Transverse colon (tissue), 4 donors: ENCODE results near the gene OR4E1. TPM values are rescaled to one million over a fixed set of nuclear protein-coding genes. Genes with fewer than 3 reads are reported as not detected.

Experiments
- DNase-seq: peaks from one replicate; pipeline ENCODE4 v3.0.0-alpha.2; 2019
- H3K27ac ChIP-seq, 4 donors: fragments of 200-600 bp; sonication (generic); 2 replicates each; pipeline ENCODE4 v1.5.1; 2016 to 2018; ENCODE audit warnings: inconsistent platforms in 4 of 4
- H3K27me3 ChIP-seq: fragments of 200-600 bp; sonication (generic); 2 replicates; pipeline ENCODE4 v1.5.1; 2017; ENCODE audit warnings: inconsistent platforms
- H3K36me3 ChIP-seq, 4 donors: fragments of 200-600 bp; sonication (generic); 2 replicates each; pipeline ENCODE4 v1.5.1; 2017 to 2019; ENCODE audit warnings: inconsistent platforms in 4 of 4
- H3K4me1 ChIP-seq, 4 donors: fragments of 200-600 bp; sonication (generic); 2 replicates each; pipeline ENCODE4 v1.5.1; 2017 to 2020; ENCODE audit warnings: inconsistent platforms in 4 of 4
- H3K4me3 ChIP-seq, 4 donors: fragments of 200-600 bp; sonication (generic); 1 replicate in 1 of 4; 2 replicates in 3 of 4; pipeline versions ENCODE4 v1.5.1 to v1.6.1; 2017 to 2019; ENCODE audit warnings: inconsistent platforms in 4 of 4
- H3K9me3 ChIP-seq, 2 donors: fragments of 200-600 bp; sonication (generic); 2 replicates each; pipeline ENCODE4 v1.5.1; 2017 to 2019; ENCODE audit warnings: inconsistent platforms in 2 of 2
- CTCF ChIP-seq, 5 experiments: fragments of 200-600 bp in 3 of 5; fragments of 450-650 bp in 2 of 5; sonication (generic) in 3 of 5; IDR thresholded peaks; 1 replicate in 2 of 5; 2 replicates in 3 of 5; pipeline ENCODE4 v1.5.1; 2016 to 2017; ENCODE audit warnings: antibody characterized with exemption in 5 of 5, inconsistent platforms in 3 of 5, mild to moderate bottlenecking in 2 of 5, moderate library complexity in 1 of 5
- EP300 ChIP-seq: sonication (generic); formaldehyde crosslinking; IDR thresholded peaks from one replicate; pipeline ENCODE4 v1.6.1; 2017; ENCODE audit warnings: antibody characterized with exemption, low read depth
- POLR2A ChIP-seq: fragments of 450-650 bp; IDR thresholded peaks from one replicate; pipeline ENCODE4 v1.6.1; 2016; ENCODE audit warnings: antibody characterized with exemption, mild to moderate bottlenecking, moderate library complexity
- POLR2AphosphoS5 ChIP-seq, 3 donors: sonication (generic); formaldehyde crosslinking; IDR thresholded peaks; one replicate each; pipeline ENCODE4 v1.6.1; 2016; ENCODE audit warnings: antibody characterized with exemption in 3 of 3
- WGBS, 2 donors: methylation state at CpG; one replicate each; pipeline ENCODE4 v1.1.5; 2018; ENCODE audit warnings: low coverage in 1 of 2; 5-methylcytosine and 5-hydroxymethylcytosine counted together
- in situ Hi-C, 4 donors: fragments of 200-750 bp; cut with MboI; loops; one replicate each; pipeline versions ENCODE4 v1.15.0 to v1.15.1; 2017; ENCODE audit warnings: low sequenced_read_pairs in 3 of 4, low pct_ligation_motif_present in 1 of 4, low pct_unique_long_range_greater_than_20kb in 1 of 4
- intact Hi-C: fragments of 100-400 bp; cut with DNase I; formaldehyde crosslinking; loops from one replicate; pipeline ENCODE4 v1.15.1; 2023; ENCODE audit warnings: low total_unique reads
- total RNA-seq, 4 donors: library from RNA; depleted of rRNA; stranded (reverse); fragments of >200 nt; gene quantifications; one replicate each; pipeline ENCODE4 v1.1.0, GENCODE V29; 2016

Gene OR4E1
- total RNA-seq, 4 donors from 2014 or later: not detected

- Histone ChIP-seq H3K4me3 (no peak overlapping the region), H3K9me3 (no peaks in the 10 kb centered on the region), H3K27me3 (no peaks in the 10 kb centered on the region), H3K36me3 (no peaks in the 10 kb centered on the region), H3K4me1 (no peaks in the 10 kb centered on the region), H3K27ac (no peak overlapping the region)
- TF ChIP-seq CTCF (IDR thresholded peaks at IDR 0.05): no peak
- 55 to 75% methylated on average over 1 to 2 of the region's 2 CpGs for WGBS, 2 donors
- intact Hi-C loops: no loop called here
- no peak for DNase-seq
- in situ Hi-C loops: no loop called here
These were observed 2.2 kb downstream of the OR4E1 start for GRCh38 chr14:21671371-21671770.

- no peaks in the 10 kb centered on the region for H3K9me3 ChIP-seq
- H3K36me3 ChIP-seq: no peaks in the 10 kb centered on the region
- H3K4me3 ChIP-seq: no peak overlapping the region
- H3K4me1 ChIP-seq: no peaks in the 10 kb centered on the region
- intact Hi-C loops: no loop called here
- TF ChIP-seq EP300 (no peak), POLR2A (no peak)
- H3K27me3 ChIP-seq: no peaks in the 10 kb centered on the region
- DNase-seq: no peak
- in situ Hi-C loops: no loop called here
- no peak overlapping the region for H3K27ac ChIP-seq
These were observed 4.3 kb downstream of the OR4E1 start for GRCh38 chr14:21669284-21669683.

GRCh38 chr14:21668377-21668776, 5.2 kb downstream of the OR4E1 start:
- Histone ChIP-seq H3K9me3 (no peaks in the 10 kb centered on the region), H3K27ac (no peak overlapping the region), H3K27me3 (no peaks in the 10 kb centered on the region), H3K4me1 (no peaks in the 10 kb centered on the region), H3K36me3 (no peaks in the 10 kb centered on the region), H3K4me3 (no peak overlapping the region)
- in situ Hi-C loops (no loop called here), intact Hi-C loops (no loop called here)
- no peak for DNase-seq
- WGBS, 2 donors: 73 to 81% methylated on average over 3 of the region's 3 CpGs
- no peak for TF ChIP-seq CTCF (IDR thresholded peaks at IDR 0.05)
- TF ChIP-seq EP300: no peak
- no peak for TF ChIP-seq POLR2AphosphoS5 (IDR thresholded peaks at IDR 0.05)
- TF ChIP-seq POLR2A: no peak

GRCh38 chr14:21656980-21657379, 16.6 kb downstream of the OR4E1 start:
- Histone ChIP-seq H3K27me3 (no peaks in the 10 kb centered on the region), H3K27ac (no peak overlapping the region), H3K9me3 (no peaks in the 10 kb centered on the region), H3K4me1 (peaks cover 0 to 20% (median 11%) of the 10 kb centered on the region in 4 donors), H3K4me3 (no peak overlapping the region), H3K36me3 (no peaks in the 10 kb centered on the region)
- no peak for TF ChIP-seq EP300
- TF ChIP-seq POLR2AphosphoS5 (IDR thresholded peaks at IDR 0.05): no peak
- TF ChIP-seq POLR2A: no peak
- TF ChIP-seq CTCF (IDR thresholded peaks at IDR 0.05): no peak
- intact Hi-C loops: no loop called here
- in situ Hi-C loops: no loop called here
- WGBS, 2 donors: 92 to 100% methylated on average over 1 of the region's 1 CpG
- no peak for DNase-seq

- H3K4me1 ChIP-seq: peaks cover 0 to 20% (median 12%) of the 10 kb centered on the region in 4 donors
- H3K4me3 ChIP-seq: no peak overlapping the region
- no peak for DNase-seq
- 91% methylated on average over 5 of the region's 5 CpGs; no CpG with 5 or more reads in 1 of the 2 donors for whole genome bisulfite sequencing, 2 donors
- H3K27me3 ChIP-seq: no peaks in the 10 kb centered on the region
- H3K27ac ChIP-seq: no peak overlapping the region
- no peaks in the 10 kb centered on the region for H3K9me3 ChIP-seq
- in situ Hi-C loops (no loop called here), intact Hi-C loops (no loop called here)
- TF ChIP-seq POLR2AphosphoS5 (IDR thresholded peaks at IDR 0.05): no peak
- TF ChIP-seq EP300: no peak
- no peak for TF ChIP-seq CTCF (IDR thresholded peaks at IDR 0.05)
- no peaks in the 10 kb centered on the region for H3K36me3 ChIP-seq
These were observed 19.4 kb downstream of the OR4E1 start for GRCh38 chr14:21654215-21654614.
